ENCODE results near the gene EIF4G1.

GRCh38 chr3:184298759-184299487 lies 15.5 kb upstream of the EIF4G1 start, which contains the start of gene PSMD2:
- TF ChIP-seq CTCF (IDR thresholded peaks at IDR 0.05), result no peak
- TF ChIP-seq EZH2 (IDR thresholded peaks at IDR 0.05), result no peak
- no peak for TF ChIP-seq EZH2phosphoT487 (IDR thresholded peaks at IDR 0.05)

All from neural progenitor cell (in vitro differentiated cells).